Esophagus squamous epithelium (tissue), 5 donors: ENCODE data around the gene DGLUCY. TPM values are rescaled to one million over a fixed set of nuclear protein-coding genes. Genes with fewer than 3 reads are reported as not detected.

Experiments
- DNase-seq: peaks from one replicate; lab custom pipeline; 2025; lab: John Stamatoyannopoulos, UW
- H3K27ac ChIP-seq, 4 donors: fragments of 200-600 bp; sonication (generic); one replicate each; pipeline ENCODE4 v1.5.1; 2016 to 2019; ENCODE audit warnings: mild to moderate bottlenecking in 1 of 4
- H3K27me3 ChIP-seq, 4 donors: fragments of 200-600 bp; sonication (generic); 1 replicate in 3 of 4; 2 replicates in 1 of 4; pipeline versions ENCODE4 v1.5.1 to v1.6.0; 2017 to 2021; ENCODE audit warnings: antibody characterized with exemption in 1 of 4
- H3K36me3 ChIP-seq, 3 donors: fragments of 200-600 bp; sonication (generic); one replicate each; pipeline ENCODE4 v1.5.1; 2016 to 2019
- H3K4me1 ChIP-seq, 3 donors: fragments of 200-600 bp; sonication (generic); one replicate each; pipeline ENCODE4 v1.5.1; 2017 to 2019
- H3K4me3 ChIP-seq, 4 donors: fragments of 200-600 bp; sonication (generic); 1 replicate in 3 of 4; 2 replicates in 1 of 4; pipeline ENCODE4 v1.5.1; 2016 to 2019; ENCODE audit warnings: mild to moderate bottlenecking in 2 of 4, moderate library complexity in 1 of 4
- H3K9me3 ChIP-seq, 3 donors: fragments of 200-600 bp; sonication (generic); one replicate each; pipeline ENCODE4 v1.5.1; 2016 to 2019
- CTCF ChIP-seq, 6 experiments: fragments of 450-650 bp in 4 of 6; fragments of 200-600 bp in 2 of 6; sonication (generic) in 2 of 6; IDR thresholded peaks; one replicate each; pipeline ENCODE4 v1.5.1; 2016 to 2019; ENCODE audit warnings: antibody characterized with exemption in 6 of 6, mild to moderate bottlenecking in 4 of 6, moderate library complexity in 4 of 6
- POLR2A ChIP-seq, 4 donors: fragments of 450-650 bp; IDR thresholded peaks; one replicate each; pipeline ENCODE4 v1.6.1; 2017; ENCODE audit warnings: antibody characterized with exemption in 4 of 4, mild to moderate bottlenecking in 4 of 4, moderate library complexity in 3 of 4
- WGBS, 2 donors: methylation state at CpG; one replicate each; pipeline ENCODE4 v1.1.5; 2018; 5-methylcytosine and 5-hydroxymethylcytosine counted together
- intact Hi-C: fragments of 100-400 bp; cut with DNase I; formaldehyde crosslinking; loops from one replicate; pipeline ENCODE4 v1.15.0; 2022
- small RNA-seq, 4 donors: library from RNA; depleted of rRNA; stranded (forward); fragments of <200 nt; gene quantifications; one replicate each; pipeline ENCODE3, GENCODE V24; 2016
- total RNA-seq, 4 donors: library from RNA; depleted of rRNA; stranded (reverse); fragments of >200 nt; gene quantifications; one replicate each; pipeline ENCODE4 v1.1.0, GENCODE V29; 2016
- donor health status: DM: yes; HTN: yes; CAD: no.

Gene DGLUCY
- total RNA-seq, 4 donors from 2014 or later, result 32.6 to 51.3 (median 38.9) TPM

- TF ChIP-seq POLR2A (IDR thresholded peaks at IDR 0.05) (no peak), CTCF (IDR thresholded peaks at IDR 0.05) (no peak)
- H3K27ac ChIP-seq, result no peak overlapping the region
- 41 to 70% methylated on average over 12 of the region's 43 CpGs for WGBS, 2 donors
- H3K27me3 ChIP-seq, result no peaks in the 10 kb centered on the region
- no peak overlapping the region for H3K4me3 ChIP-seq
- peaks cover 0 to 18% (median 17%) of the 10 kb centered on the region in 3 donors for H3K4me1 ChIP-seq
- DNase-seq, result no peak
- no peaks in the 10 kb centered on the region for H3K9me3 ChIP-seq
- peaks cover 6 to 58% (median 9%) of the 10 kb centered on the region in 3 donors for H3K36me3 ChIP-seq
- intact Hi-C loops, result no loop called here
These were observed 158.7 kb downstream of the DGLUCY start for GRCh38 chr14:91272341-91273272.

- no peak for TF ChIP-seq POLR2A (IDR thresholded peaks at IDR 0.05)
- TF ChIP-seq CTCF (IDR thresholded peaks at IDR 0.05), result no peak
- intact Hi-C loops, result no loop called here
- H3K4me3 ChIP-seq, result no peak overlapping the region
- H3K27ac ChIP-seq, result no peak overlapping the region
- H3K36me3 ChIP-seq, result peaks cover 6 to 66% (median 9%) of the 10 kb centered on the region in 3 donors
- peaks cover 0 to 25% (median 25%) of the 10 kb centered on the region in 3 donors for H3K4me1 ChIP-seq
- 98% methylated on average over 14 of the region's 27 CpGs; no CpG with 5 or more reads in 1 of the 2 donors for WGBS, 2 donors
- no peak for DNase-seq
- H3K27me3 ChIP-seq, result no peaks in the 10 kb centered on the region
- H3K9me3 ChIP-seq, result no peaks in the 10 kb centered on the region
These were observed 159.5 kb downstream of the DGLUCY start for GRCh38 chr14:91273273-91273884.

- intact Hi-C loops, result no loop called here
- H3K27ac ChIP-seq, result no peak overlapping the region
- 90 to 100% methylated on average over 2 to 5 of the region's 13 CpGs for WGBS, 2 donors
These were observed 160.0 kb downstream of the DGLUCY start for GRCh38 chr14:91273885-91274273.

GRCh38 chr14:91274796-91275195 lies 160.9 kb downstream of the DGLUCY start:
- 92 to 97% methylated on average over 7 to 9 of the region's 9 CpGs for WGBS, 2 donors
- no peak for DNase-seq
- Histone ChIP-seq H3K27me3 (no peaks in the 10 kb centered on the region), H3K36me3 (peaks cover 6 to 77% (median 16%) of the 10 kb centered on the region in 3 donors), H3K4me1 (peaks cover 0 to 18% (median 17%) of the 10 kb centered on the region in 3 donors), H3K27ac (no peak overlapping the region), H3K4me3 (no peak overlapping the region), H3K9me3 (no peaks in the 10 kb centered on the region)
- no peak for TF ChIP-seq POLR2A (IDR thresholded peaks at IDR 0.05)
- TF ChIP-seq CTCF (IDR thresholded peaks at IDR 0.05), result no peak
- intact Hi-C loops, result no loop called here

More at GRCh38 chr14:91273885-91274273, 160.0 kb downstream of the DGLUCY start:
- H3K4me1 ChIP-seq, result peaks cover 0 to 26% (median 25%) of the 10 kb centered on the region in 3 donors
- TF ChIP-seq POLR2A (IDR thresholded peaks at IDR 0.05) (no peak), CTCF (IDR thresholded peaks at IDR 0.05) (no peak)
- H3K27me3 ChIP-seq, result no peaks in the 10 kb centered on the region
- H3K9me3 ChIP-seq, result no peaks in the 10 kb centered on the region
- H3K36me3 ChIP-seq, result peaks cover 6 to 68% (median 10%) of the 10 kb centered on the region in 3 donors
- H3K4me3 ChIP-seq, result no peak overlapping the region
- DNase-seq, result no peak

Small RNAs within 50 kb of the gene (small RNA-seq; reads per million reads assigned to genes)
- gene RNU7-30P (0 reads per million in 4 donors), gene SNORA11B (0.71 to 3.2 (median 2.2) reads per million in 4 donors)

Other genes starting within 250 kb of the DGLUCY start
- gene RPS6KA5, start 53.4 kb upstream of the DGLUCY start, total RNA-seq, result 10 to 100 TPM in 1 of 4 donors, 1 to 10 TPM in 3; 3.1 to 10.5 (median 8.1) TPM
- gene GPR68, start 130.6 kb downstream of the DGLUCY start, total RNA-seq, result 10 to 100 TPM in 2 of 4 donors, 1 to 10 TPM in 2; 4.0 to 17.5 (median 10.2) TPM